Hepatocyte (in vitro differentiated cells): ENCODE data around the gene MEIS2. TPM values are rescaled to one million over a fixed set of nuclear protein-coding genes. Genes with fewer than 3 reads are reported as not detected.

Experiments used
- DNase-seq: peaks from one replicate; pipeline ENCODE4 v3.0.0-alpha.2; 2016; ENCODE audit warnings: low spot score
- H2AFZ ChIP-seq: fragments of 200-600 bp; sonication (generic); 2 replicates; pipeline ENCODE4 v1.6.0; 2016; ENCODE audit warnings: antibody characterized with exemption, mild to moderate bottlenecking
- H3K27ac ChIP-seq: fragments of 200-600 bp; sonication (generic); 2 replicates; pipeline ENCODE4 v1.5.1; 2016; ENCODE audit warnings: mild to moderate bottlenecking
- H3K27me3 ChIP-seq: fragments of 200-600 bp; sonication (generic); 2 replicates; pipeline ENCODE4 v1.6.1; 2016
- H3K36me3 ChIP-seq: fragments of 200-600 bp; sonication (generic); replicated peaks from 2 replicates; pipeline ENCODE4 v1.5.1; 2016; ENCODE audit warnings: low read depth; ENCODE audit not compliant: insufficient read depth
- H3K4me1 ChIP-seq: fragments of 200-600 bp; sonication (generic); 2 replicates; pipeline ENCODE4 v1.5.1; 2016; ENCODE audit warnings: mild to moderate bottlenecking, moderate library complexity; ENCODE audit not compliant: insufficient read depth
- H3K4me2 ChIP-seq: fragments of 200-600 bp; sonication (generic); 2 replicates; pipeline ENCODE4 v1.6.0; 2016
- H3K4me3 ChIP-seq: fragments of 200-600 bp; sonication (generic); 2 replicates; pipeline ENCODE4 v1.5.1; 2016; ENCODE audit warnings: mild to moderate bottlenecking
- H3K79me2 ChIP-seq: fragments of 200-600 bp; sonication (generic); 2 replicates; pipeline ENCODE4 v1.6.0; 2017; ENCODE audit warnings: mild to moderate bottlenecking
- H3K9me2 ChIP-seq: fragments of 200-600 bp; sonication (generic); replicated peaks from 2 replicates; pipeline ENCODE4 v1.6.0; 2017; ENCODE audit warnings: mild to moderate bottlenecking; ENCODE audit not compliant: insufficient read depth
- H3K9me3 ChIP-seq: fragments of 200-600 bp; sonication (generic); 2 replicates; pipeline ENCODE4 v1.5.1; 2016; ENCODE audit warnings: low read depth, mild to moderate bottlenecking
- H4K20me1 ChIP-seq: fragments of 200-600 bp; sonication (generic); 2 replicates; pipeline ENCODE4 v1.6.0; 2016; ENCODE audit warnings: mild to moderate bottlenecking; ENCODE audit not compliant: insufficient read depth, poor library complexity, severe bottlenecking
- EZH2 ChIP-seq: fragments of 200-600 bp; sonication (generic); IDR thresholded peaks from 2 replicates; pipeline ENCODE4 v1.6.1; 2016; ENCODE audit warnings: antibody characterized with exemption, mild to moderate bottlenecking, borderline replicate concordance
- EZH2phosphoT487 ChIP-seq: fragments of 200-600 bp; sonication (generic); IDR thresholded peaks from one replicate; pipeline ENCODE4 v1.6.1; 2018; ENCODE audit warnings: antibody characterized with exemption, mild to moderate bottlenecking, low read depth, moderate library complexity; ENCODE audit not compliant: unreplicated experiment, severe bottlenecking
- WGBS: methylation state at CpG from one replicate; pipeline ENCODE4 v1.1.6; 2016; ENCODE audit warnings: low lambda C conversion rate; ENCODE audit errors: missing lambda C conversion rate; 5-methylcytosine and 5-hydroxymethylcytosine counted together
- polyA plus RNA-seq: library from polyadenylated mRNA; unstranded; fragments of >200 nt; fragmentation: Nextera tagmentation; extraction: Ambion mirVana; gene quantifications from 2 replicates; pipeline ENCODE4 v1.2.1, GENCODE V29; 2016
- total RNA-seq: library from RNA; depleted of rRNA; stranded (reverse); fragments of >200 nt; gene quantifications from 2 replicates; pipeline ENCODE4 v1.2.3, GENCODE V29; 2014
- TF ChIP-seq, protein P1 (sequence below): fragments of 200-600 bp; sonication (generic); IDR thresholded peaks from 2 replicates; pipeline ENCODE4 v1.5.1; 2016; ENCODE audit warnings: antibody characterized with exemption, mild to moderate bottlenecking; ENCODE audit not compliant: poor library complexity

The MEIS2 gene
- total and polyA plus RNA-seq, 2 experiments from 2014 or later: 20.6 to 33.5 TPM

DNA sequence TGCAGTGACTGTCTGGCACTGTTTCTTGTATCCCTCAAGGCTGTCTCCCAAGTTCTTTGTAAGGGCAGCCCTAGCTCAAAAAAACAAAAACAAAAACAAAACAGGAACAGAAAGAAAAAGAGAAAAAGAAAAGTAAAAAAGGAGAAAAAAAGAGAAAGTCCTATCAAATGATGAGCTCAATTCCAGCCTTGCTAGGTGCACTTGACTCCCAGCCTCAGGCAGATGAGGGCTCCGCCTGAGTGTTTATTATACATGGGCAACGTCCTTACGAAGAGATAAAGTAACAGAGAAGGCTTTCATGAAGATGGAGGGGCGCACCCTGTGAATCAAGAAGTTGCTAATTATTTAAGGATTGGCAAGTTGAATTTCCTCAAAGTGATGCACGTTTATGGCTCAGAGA, 175.3 kb downstream of the MEIS2 start:
- Histone ChIP-seq H3K4me1 (no peaks in the 10 kb centered on the region), H2AFZ (no peak overlapping the region), H3K4me2 (no peak overlapping the region), H3K4me3 (no peak overlapping the region), H3K36me3 (no peaks in the 10 kb centered on the region), H3K27me3 (no peaks in the 10 kb centered on the region), H3K27ac (no peak overlapping the region), H3K9me3 (no peaks in the 10 kb centered on the region), H3K79me2 (peaks cover 2% of the 10 kb centered on the region), H3K9me2 (no peaks in the 10 kb centered on the region), H4K20me1 (no peaks in the 10 kb centered on the region)
- 76% methylated on average over 5 of the region's 5 CpGs for WGBS
- no peak for TF ChIP-seq EZH2
- TF ChIP-seq EZH2phosphoT487: no peak
- TF ChIP-seq, protein P1, sequence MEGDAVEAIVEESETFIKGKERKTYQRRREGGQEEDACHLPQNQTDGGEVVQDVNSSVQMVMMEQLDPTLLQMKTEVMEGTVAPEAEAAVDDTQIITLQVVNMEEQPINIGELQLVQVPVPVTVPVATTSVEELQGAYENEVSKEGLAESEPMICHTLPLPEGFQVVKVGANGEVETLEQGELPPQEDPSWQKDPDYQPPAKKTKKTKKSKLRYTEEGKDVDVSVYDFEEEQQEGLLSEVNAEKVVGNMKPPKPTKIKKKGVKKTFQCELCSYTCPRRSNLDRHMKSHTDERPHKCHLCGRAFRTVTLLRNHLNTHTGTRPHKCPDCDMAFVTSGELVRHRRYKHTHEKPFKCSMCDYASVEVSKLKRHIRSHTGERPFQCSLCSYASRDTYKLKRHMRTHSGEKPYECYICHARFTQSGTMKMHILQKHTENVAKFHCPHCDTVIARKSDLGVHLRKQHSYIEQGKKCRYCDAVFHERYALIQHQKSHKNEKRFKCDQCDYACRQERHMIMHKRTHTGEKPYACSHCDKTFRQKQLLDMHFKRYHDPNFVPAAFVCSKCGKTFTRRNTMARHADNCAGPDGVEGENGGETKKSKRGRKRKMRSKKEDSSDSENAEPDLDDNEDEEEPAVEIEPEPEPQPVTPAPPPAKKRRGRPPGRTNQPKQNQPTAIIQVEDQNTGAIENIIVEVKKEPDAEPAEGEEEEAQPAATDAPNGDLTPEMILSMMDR: no peak
- no peak for DNase-seq

DNA sequence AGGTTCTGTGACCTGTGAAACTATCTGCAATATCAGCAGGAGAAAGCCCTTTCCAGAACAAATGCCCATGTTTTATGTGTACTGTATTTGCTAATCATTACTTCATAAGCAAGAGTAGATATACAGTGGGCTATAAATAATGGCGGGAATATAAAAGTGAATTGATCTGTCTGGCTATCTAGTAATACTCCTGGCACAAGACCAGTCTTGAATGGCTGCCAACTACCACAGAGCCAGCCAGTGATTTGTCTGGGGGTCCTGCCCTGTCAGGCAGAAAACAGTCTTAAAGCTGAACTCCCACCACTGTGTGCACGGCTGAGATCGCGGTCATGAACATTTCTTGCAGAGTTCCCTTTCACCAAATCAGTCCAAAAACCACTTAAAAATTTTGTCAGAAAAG, 176.3 kb downstream of the MEIS2 start:
- no peaks in the 10 kb centered on the region for H3K9me3 ChIP-seq
- no peaks in the 10 kb centered on the region for H4K20me1 ChIP-seq
- no peak overlapping the region for H3K27ac ChIP-seq
- H3K36me3 ChIP-seq: no peaks in the 10 kb centered on the region
- no peaks in the 10 kb centered on the region for H3K4me1 ChIP-seq
- H3K79me2 ChIP-seq: peaks cover 6% of the 10 kb centered on the region
- H2AFZ ChIP-seq: no peak overlapping the region
- H3K27me3 ChIP-seq: no peaks in the 10 kb centered on the region
- H3K4me2 ChIP-seq: no peak overlapping the region
- DNase-seq: no peak
- H3K4me3 ChIP-seq: no peak overlapping the region
- H3K9me2 ChIP-seq: no peaks in the 10 kb centered on the region
- 81% methylated on average over 4 of the region's 4 CpGs for WGBS
- TF ChIP-seq EZH2phosphoT487 (no peak), EZH2 (no peak)
- TF ChIP-seq, protein P1: no peak

DNA sequence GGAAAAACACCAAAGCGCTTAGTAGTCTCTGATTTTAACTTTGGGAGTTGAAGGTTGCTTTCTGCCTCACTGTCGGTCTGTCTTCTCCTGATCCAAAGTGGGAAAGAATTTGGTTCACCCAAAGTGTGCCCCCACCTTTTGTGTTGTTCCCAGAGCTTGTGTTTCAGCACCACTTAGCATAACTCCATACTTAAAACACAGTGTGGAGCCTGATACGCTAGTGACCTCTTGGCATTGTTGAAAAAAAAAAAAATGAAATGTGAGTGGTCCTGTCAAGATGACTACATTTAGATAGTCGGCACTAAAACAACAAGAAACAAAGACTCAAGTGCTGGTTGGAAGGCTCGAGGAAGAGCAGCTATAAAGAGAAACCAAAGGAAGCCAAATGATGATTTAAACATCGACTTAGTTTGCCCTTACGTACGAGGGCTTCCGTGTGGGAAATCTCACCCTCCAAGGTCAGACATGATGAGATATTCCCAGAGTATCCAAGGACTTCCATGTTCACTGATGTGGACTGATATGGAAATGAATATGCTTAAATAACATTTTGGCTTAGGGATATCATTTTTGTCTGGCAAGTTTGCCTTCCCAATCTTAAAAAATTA, 178.8 kb downstream of the MEIS2 start:
- Histone ChIP-seq H3K27me3 (no peaks in the 10 kb centered on the region), H3K9me2 (no peaks in the 10 kb centered on the region), H4K20me1 (no peaks in the 10 kb centered on the region), H3K79me2 (peaks cover 10% of the 10 kb centered on the region), H3K4me1 (no peaks in the 10 kb centered on the region), H3K4me2 (no peak overlapping the region), H2AFZ (no peak overlapping the region), H3K4me3 (no peak overlapping the region), H3K27ac (no peak overlapping the region), H3K9me3 (no peaks in the 10 kb centered on the region), H3K36me3 (no peaks in the 10 kb centered on the region)
- DNase-seq: no peak
- TF ChIP-seq, protein P1: no peak
- TF ChIP-seq EZH2: no peak
- no peak for TF ChIP-seq EZH2phosphoT487
- 83% methylated on average over 9 of the region's 9 CpGs for WGBS
